Measurements from ENCODE around the gene ASAP2. TPM values are rescaled to one million over a fixed set of nuclear protein-coding genes. Genes with fewer than 3 reads are reported as not detected.
A peak's percentile ranks its signal among the peaks of the same experiment; 100 is the strongest.

Gene ASAP2
- 10 to 100 TPM; 50.7 to 60.8 (median 58.3) TPM for polyA plus RNA-seq (ENCODE audit: insufficient read length in 4 of 4)

DNA sequence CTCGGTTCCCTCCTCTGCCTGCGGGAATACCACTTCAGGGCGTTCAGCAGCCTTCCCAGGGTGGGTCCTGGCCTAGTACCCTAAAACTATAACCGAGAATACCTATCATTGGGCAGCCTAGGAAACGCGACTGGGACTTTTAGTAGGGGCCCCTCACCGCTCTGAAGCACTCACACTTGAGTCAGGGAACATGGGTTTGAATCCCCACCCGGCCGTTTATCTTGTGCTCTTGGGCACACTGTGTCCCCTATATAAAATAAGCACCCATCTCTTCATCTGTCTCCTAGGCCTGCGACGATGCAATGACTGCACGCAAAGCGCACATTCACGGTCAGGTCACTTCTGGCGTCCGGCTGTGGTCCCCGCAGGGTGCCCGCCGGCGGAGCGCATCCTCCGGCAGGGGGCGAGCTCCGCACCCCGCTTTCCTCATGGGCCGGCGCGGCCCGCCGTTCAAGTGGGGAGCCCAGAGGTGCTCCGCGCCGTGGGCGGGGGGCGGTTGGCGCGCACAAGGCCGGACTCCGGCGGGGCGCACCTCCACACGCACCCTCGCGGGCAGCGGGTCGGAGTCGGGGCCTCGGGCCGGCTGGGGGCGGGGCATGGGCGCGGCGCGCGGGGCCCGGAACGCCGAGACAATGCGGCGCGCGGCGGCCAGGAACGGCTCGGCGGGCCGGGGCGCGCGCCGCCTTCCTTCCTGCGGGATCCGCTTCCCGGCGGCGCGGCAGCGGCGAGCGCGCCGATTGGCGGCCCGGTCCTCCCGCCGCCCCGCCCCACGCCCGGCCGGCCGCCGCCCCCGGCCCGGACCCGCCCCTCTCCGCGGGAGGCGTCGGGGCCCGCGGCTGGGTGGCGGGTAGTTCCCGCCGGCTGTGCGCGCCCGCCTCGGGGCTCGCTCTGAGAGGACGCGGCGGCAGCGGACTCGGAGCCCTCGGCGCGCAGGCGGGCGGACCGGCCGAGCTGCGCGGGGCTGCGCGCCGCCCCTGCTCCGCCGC is at the start of gene ASAP2:
ASAP2 (plus strand) TSS at position 850 of the 986 bp plus-strand sequence. CDS start 293 bp downstream, outside the sequence.
- peak in 1 of 4 donors; percentile 44 for DNase-seq (ENCODE audit: low read depth in 4 of 4, low spot score in 2 of 4)

DNA sequence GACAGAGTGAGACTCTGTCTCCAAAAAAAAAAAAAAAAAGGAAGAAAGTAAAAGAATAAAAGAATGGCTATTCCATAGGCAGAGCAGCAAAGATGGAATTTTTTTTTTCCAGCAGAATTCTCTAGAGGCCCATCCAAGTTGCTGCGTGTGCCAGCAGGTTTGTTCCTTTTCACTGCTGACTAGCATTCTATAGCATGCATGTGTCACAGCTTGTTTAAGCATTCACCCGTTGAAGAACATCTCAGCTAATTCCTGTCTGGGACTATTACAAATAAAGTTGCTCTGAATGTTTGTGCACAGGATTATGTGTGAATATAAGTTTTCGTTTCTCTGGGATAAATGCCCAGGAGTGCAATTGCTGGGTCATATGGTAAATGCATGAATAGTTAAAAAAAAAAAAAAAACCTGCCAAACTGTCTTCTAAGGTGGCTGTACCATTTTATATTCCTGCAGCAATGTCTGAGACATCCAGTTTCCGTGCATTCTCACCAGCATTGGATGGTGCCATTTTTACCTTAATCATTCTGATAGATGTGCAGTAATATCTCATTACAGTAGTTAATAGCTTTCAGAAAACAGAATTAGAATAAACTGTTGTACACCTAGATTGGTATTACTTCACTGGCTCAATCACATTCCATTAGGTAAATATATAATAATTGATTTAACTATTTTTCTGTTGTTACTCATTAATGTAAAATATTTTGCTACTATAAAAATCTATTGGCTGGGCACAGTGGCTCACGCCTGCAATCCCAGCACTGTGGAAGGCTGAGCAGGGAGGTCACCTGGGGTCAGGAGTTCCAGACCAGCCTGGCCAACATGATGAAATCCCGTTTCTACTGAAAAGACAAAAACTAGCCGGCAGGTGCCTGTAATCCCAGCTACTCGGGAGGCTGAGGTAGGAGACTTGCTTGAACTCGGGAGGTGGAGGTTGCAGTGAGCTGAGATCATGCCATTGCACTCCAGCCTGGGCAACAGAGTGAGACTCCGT is 47.5 kb upstream of the ASAP2 start:
- no peak for DNase-seq (ENCODE audit: low read depth in 4 of 4, low spot score in 2 of 4)

DNA sequence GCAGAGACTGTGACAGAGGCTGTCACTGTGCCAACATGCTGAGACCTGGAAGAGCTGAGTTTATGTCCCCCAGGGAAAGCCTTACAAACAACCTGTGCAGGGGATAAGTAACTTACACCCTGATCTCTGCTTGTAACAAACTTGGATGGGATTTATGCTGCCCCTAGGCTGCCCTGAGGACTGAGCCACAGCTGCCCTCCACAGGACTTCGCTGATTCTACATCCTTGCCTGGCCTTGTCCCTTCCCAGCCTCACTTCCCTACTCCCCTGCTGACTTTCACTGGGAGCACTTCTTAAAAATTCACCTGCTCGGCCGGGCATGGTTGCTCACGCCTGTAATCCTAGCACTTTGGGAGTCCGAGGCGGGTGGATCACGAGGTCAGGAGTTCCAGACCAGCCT is 45.9 kb upstream of the ASAP2 start:
- DNase-seq (ENCODE audit: low read depth in 4 of 4, low spot score in 2 of 4): no peak

DNA sequence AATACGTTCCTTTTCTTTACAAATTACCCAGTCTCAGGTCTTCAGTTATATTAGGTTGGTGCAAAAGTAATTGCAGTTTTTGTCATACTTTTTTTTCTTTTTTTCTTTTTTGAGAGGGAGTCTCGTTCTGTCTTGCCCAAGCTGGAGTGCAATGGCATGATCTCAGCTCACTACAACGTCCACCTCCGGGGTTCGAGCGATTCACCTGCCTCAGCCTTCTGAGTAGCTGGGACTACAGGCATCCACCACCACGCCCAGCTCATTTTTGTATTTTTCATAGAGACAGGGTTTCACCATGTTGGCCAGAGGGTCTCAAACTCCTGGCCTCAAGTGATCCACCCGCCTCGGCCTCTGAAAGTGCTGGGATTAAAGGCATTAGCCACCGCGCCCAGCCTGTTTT is 43.8 kb upstream of the ASAP2 start:
- no peak for DNase-seq (ENCODE audit: low read depth in 4 of 4, low spot score in 2 of 4)

DNA sequence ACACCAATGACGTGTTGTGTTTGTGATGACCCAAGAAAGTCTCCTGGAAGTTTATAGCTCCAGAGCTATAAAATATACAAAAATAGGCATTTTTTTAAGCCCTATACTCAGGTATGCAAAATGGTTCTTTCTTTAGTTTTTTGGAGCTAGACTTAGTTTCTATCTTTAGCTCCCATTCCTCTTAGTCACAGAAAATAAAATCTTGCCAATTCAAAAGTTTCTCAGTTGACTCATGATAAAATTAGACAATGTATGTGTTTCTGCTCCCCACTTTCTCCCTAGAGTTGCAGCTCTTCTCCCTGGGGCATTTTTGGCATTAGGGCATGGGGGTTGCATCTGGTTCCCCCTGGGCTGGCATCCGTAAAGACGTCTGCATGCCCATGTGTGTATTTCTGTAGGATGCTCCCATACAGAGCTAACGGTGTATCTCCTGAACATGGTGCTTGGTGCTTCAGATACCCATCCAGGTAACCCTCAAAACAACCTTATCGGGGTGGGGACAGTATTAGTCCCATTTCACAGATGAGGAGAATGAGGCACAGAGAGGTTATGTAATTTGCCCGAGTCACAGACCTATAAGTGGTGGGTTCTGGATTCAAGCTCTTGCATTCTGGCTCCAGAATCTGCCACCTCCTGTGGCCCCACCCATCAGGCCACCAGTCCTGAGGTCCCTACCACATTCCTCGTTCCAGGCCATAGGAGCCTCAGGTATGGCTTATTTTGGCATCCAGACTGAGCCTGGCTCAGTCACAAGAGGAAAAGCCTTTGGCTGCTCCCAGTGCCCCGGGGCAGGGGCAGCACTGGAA is 43.1 kb upstream of the ASAP2 start:
- no peak for DNase-seq (ENCODE audit: low read depth in 4 of 4, low spot score in 2 of 4)

DNA sequence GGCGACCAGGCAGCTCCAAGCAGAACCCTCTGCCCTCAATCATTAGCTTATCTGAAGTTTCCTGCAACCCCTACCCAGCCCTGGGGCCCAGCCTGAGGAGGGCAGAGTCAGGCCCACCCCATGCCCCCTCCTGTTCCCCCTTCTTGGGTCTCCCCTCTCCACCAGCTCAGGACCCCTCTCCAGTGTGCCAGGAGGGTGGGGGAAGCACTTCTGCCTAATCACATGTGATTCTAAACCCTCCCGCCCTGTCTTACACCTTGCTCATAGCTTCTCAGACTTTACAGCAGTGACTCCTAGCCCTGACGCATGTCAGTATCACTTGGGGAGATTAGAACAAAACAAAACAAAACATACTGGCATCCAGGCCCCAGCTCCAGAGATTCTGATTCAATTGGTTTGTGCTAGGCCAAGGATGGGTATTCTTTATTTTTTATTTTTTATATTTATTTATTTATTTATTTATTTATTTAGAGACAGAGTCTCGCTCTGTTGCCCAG is 42.5 kb upstream of the ASAP2 start:
- DNase-seq (ENCODE audit: low read depth in 4 of 4, low spot score in 2 of 4): no peak

DNA sequence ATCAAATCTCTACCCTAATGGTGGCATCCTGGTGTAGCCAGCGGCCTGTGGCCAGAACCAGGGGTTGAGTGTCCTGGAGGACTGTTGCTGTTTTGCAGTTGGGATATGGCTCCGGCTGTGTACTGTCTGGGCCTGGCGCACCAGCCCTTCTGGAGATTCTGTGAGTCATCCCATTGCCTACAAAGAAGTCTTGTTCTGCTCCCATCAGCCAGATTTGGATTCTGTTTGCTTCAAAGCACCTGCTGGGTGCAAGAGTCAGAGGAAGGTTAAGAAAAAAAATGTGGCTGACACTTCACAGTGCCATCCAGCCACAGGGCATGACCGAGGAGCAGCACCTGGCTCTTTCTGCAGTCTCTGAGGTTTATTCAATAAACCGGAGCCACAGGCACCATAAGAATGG is 41.0 kb upstream of the ASAP2 start:
- no peak for DNase-seq (ENCODE audit: low read depth in 4 of 4, low spot score in 2 of 4)

DNA sequence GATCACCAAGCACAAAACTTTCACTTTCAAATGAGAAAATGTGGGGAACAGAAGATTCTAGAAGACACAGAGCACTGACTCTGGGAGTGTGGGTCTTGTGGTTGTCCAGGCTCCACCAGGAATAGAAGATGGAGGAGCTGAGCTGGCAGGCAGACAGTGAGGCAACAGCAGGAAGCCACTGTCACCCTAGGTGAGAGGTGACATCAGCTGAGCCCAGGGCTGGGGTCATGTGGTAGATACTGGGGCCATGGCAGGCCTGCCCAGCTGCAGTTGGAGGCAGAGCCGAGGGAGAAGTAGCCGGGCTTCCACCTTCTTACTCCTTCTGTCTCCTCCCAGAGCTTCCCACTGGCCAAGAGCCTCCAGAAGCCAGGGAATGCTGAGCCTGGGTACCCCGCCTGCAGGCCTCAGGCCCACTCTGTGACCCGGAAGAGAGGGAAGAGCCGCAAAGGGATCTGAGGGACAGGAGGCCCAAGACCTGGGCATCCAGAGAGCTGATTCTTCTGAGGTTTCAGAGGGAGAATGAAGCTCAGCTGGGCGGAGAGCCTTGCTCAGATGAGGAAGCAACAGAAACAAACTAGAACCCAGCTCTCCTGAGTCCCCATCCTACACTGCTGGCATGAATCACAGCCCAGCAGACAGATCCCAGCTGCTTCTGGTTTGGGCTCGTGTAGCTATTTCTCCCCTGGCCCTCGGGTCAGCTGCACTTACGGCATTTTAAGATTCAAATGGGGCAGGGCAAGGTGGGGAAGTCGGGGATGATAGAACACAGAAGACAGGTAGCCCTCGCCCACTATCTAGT is 39.8 kb upstream of the ASAP2 start:
- no peak for DNase-seq (ENCODE audit: low read depth in 4 of 4, low spot score in 2 of 4)

DNA sequence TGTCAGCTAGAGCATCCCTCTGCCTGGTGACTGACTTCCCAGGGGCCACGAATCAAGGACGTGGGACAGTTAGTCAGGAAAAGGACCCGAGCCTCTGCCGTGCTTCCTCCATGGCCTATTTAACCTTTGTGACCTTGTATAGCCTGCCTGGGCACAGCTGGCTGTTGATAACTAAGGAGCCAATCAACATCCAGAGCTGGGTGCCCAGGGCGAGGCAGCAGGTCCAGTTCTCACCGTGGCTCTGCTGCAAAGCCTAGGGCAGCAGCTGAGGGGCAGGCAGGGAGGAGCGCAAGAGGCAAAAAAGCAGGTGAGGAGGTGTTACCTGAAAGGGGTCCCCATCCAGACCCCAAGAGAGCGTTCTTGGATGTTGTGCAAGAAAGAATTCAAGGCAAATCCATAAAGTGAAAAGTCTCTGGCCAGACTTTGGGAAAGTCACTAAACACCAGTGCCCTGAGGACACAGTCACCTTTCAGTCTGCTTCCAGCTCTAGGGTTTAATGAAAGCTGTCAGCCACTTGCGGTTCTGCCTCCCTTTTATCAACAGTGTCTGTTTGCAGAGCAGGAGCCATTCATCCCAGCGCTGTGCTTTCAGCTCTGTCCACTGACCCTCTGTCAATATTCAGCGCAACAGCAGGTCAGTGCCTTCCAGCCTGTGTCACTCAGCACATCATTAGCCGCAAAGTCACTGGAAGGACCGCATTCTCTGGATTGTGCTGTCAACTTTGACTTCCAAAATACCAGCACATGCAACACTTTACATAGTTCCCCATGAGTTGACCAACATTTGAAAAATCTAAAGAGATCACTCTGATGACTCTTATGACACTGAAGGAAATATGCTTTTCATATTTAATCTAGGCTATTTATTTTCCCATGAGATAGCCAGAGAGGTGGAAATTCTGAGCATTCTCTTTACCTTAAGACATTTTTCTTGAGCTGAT is 38.6 kb upstream of the ASAP2 start:
- no peak for DNase-seq (ENCODE audit: low read depth in 4 of 4, low spot score in 2 of 4)

DNA sequence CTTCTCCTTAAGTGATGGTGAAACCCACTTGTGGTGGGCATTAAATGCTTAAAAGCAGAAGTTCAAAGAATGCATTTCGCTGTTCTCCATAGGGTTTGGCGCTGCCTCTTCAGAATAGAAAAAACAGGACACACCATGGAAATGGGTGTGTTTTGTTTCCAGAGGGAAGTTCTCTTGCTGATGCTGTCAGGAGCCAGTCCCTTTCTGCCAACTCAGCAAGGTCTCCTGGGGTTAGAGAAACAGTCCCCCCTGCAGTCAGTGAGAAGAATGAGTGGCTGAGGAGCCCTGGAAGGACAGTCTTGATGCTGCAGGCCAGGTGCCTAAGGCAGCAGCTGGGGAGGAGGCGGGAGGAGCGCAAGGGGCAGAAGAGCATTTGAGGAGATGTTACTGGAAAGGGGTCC is 37.8 kb upstream of the ASAP2 start:
- DNase-seq (ENCODE audit: low read depth in 4 of 4, low spot score in 2 of 4): no peak

DNA sequence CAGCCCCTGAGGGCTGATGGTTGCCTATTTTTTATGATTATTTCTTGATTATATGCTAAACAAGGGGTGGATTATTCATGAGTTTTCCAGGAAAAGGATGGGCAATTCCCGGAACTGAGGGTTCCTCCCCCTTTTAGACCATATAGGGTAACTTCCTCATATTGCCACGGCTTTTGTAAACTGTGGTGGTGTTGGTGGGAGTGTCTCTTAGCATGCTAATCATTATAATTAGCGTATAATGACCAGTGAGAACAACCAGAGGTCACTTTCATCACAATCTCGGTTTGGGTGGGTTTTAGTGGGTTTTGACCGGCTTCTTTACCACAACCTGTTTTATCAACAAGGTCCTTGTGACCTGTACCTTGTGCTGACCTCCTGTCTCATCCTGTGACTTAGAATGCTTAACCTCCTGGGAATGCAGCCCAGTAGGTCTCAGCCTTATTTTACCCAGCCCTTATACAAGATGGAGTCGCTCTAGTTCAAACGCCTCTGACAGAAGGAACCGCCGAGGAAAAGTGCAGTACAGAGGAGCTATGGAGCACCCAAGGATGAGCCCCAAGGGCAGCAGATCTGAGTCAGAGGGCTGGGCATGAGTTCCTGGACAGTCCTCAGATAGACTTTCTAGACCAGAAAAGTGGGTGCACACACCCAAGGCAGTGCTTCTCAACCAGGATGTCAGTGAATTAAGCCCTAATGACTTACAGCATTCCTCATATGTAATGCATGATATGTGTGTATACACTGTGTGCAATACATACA is 37.1 kb upstream of the ASAP2 start:
- no peak for DNase-seq (ENCODE audit: low read depth in 4 of 4, low spot score in 2 of 4)

DNA sequence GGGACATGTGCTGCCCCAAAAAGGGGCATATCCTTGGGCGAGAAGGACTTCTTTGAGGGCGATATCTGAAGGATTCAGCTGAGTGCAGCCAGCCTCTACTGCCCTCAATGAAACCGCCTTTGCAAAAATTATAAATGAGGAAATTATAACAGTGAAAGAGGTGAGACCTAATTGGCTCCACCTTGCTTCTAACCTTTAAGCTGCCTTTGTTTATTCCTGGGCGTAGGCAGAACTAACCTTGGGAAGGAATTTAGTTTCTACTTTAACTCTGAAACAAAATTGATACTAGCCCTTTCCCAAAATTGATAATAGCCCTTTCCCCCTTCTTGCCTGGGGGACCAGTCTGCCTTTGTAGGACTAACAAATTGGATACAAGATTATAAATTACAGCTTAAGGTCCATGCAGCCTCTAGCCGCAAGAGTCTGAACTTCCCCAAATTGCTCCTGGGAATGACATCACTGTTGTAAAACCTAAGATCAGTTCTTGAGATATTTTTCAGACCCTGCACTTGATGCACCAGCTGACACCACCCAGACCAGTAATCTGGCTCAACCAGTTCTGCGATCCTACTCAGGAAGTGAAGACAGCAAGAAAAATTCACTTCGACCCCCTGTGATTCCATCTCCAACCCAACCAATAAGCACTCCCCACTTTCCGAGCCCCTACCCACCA is 36.0 kb upstream of the ASAP2 start:
- no peak for DNase-seq (ENCODE audit: low read depth in 4 of 4, low spot score in 2 of 4)

DNA sequence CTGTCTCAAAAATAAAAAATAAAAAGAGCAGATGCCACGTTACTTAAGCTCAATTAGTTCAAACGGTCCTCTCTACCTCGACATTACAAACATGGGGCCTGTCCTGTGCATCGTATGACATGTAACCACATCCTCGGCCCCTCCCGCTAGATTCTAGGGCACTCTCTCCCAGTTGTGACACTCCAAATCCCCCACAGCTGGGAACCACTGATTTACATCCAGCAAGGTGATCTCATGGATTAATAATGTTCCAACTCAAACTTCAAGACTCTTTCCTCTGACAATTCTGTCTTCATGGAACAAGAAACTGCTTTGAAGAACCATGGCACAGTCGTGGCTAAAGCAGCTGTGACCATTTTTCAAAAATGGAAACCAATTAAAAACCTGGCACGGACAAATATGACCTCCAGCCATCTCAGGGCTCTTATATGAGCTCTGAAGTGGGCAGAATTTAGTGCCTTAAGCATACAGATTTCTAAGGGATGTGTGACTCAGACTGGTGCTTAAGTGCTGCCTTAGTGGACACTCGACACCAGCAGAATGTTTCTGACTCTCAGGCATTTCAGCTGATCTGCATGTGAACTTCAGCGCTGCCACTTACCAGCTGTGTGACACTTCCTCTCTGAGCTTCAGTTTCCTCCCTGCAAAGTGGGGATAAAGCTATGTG is 31.7 kb upstream of the ASAP2 start:
- DNase-seq (ENCODE audit: low read depth in 4 of 4, low spot score in 2 of 4): no peak

DNA sequence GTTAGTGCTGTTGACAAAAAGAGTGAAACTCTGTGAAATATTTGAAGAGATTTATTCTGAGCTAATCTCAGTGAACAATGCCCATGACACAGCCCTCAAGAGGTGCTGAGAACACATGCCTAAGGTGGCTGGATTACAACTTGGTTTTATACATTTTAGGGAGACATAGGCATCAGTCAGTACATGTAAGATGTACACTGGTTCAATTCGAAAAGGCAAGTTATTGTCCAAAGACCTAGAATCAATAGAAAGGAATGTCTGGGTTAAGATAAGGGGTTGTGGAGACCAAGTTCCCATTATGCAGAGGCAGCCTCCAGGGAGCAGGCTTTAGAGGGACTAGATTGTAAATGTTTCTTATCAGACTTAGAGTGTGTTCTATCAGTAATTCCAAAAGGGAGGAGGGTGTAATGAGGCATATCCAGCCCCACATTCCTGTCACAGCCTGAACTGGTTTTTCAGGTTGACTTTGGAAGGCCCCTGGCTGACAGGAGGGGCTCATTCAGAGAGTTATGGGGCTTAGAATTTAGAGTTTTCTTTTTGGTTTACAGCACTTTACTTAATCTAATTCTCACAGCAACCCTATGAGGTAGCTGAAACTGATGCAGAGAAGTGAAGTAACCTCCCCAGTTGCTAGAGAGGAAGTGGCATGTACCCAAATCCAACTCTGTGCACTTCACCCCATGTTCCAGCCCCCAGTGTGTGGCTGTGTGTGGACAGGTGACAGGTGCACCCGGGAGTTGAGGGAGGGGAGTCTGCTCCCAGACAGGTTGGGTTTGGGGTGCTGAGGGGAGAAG is 28.3 kb upstream of the ASAP2 start:
- peak in 2 of 4 donors; percentile 59 to 62 for DNase-seq (ENCODE audit: low read depth in 4 of 4, low spot score in 2 of 4)

DNA sequence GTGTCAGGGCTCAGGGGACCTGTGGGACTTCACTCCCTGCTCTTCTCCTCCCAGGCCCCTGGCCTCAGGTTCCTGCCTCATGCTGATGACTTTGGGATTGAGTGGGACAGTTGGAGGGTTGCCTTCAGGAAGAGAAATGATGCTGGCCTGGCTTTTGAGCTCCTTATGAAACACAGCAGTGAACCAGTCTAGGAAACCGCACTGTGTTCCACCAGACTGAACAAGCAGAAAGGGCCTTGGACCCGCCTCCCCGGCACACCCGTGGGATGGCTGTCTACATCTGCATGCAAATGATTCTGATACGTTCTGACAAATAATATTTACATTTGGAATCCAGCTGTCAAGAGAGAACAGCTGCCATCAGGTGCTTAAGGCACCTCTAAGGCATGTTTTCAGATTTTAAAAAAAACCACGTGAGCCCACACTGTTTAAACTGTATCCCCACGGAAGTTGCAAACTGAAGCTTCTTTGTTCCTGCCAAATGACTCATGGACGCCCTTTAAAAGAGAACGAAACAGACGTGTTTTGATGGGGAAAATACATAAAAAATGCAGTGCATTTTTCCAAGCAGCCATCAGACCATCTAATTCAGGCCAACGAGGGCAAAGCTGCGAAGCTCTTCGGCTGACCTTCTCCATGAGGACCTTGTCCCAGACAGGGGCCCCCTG is 27.6 kb upstream of the ASAP2 start:
- no peak for DNase-seq (ENCODE audit: low read depth in 4 of 4, low spot score in 2 of 4)
